HFFc6 (cell line): ENCODE data around the gene NR6A1. TPM values are rescaled to one million over a fixed set of nuclear protein-coding genes. Genes with fewer than 3 reads are reported as not detected.

Experiments used
- DNase-seq: peaks from one replicate; pipeline ENCODE4 v3.0.0-alpha.2; 2018
- H3K27ac Mint-ChIP-seq: 2 replicates; pipeline ENCODE4 v1.8.0; 2020; ENCODE audit warnings: mild to moderate bottlenecking, mixed read lengths
- H3K27me3 Mint-ChIP-seq: 2 replicates; pipeline ENCODE4 v1.8.0; 2021; ENCODE audit warnings: mild to moderate bottlenecking, moderate library complexity, mixed read lengths; ENCODE audit not compliant: insufficient read depth
- H3K36me3 Mint-ChIP-seq: 2 replicates; pipeline ENCODE4 v1.8.0; 2021; ENCODE audit warnings: low read depth, mixed read lengths
- H3K4me1 Mint-ChIP-seq: 2 replicates; pipeline ENCODE4 v1.8.0; 2020; ENCODE audit warnings: low read depth, mixed read lengths
- H3K4me3 Mint-ChIP-seq: 2 replicates; pipeline ENCODE4 v1.8.0; 2020; ENCODE audit warnings: mild to moderate bottlenecking, moderate library complexity, mixed read lengths
- H3K9me3 Mint-ChIP-seq: 2 replicates; pipeline ENCODE4 v1.8.0; 2020; ENCODE audit warnings: mild to moderate bottlenecking, mixed read lengths
- total RNA-seq, 6 experiments: library from RNA; stranded (reverse); fragmentation: NEBNext Ultra II Directional; extraction: Animal tissue kit (Norgen Biotek cat#: 25700); gene quantifications; 2 replicates in 1 of 6; 3 replicates in 5 of 6; pipeline ENCODE4 v1.2.3, GENCODE V29; 2021
- TF ChIP-seq, protein P1 (sequence below): fragments of 200-600 bp; sonication (generic); IDR thresholded peaks from 2 replicates; pipeline ENCODE4 v1.5.0; 2021; ENCODE audit warnings: antibody characterized with exemption, mild to moderate bottlenecking

NR6A1 gene
- total RNA-seq, 6 experiments from 2014 or later = 0.05 to 0.26 (median 0.13) TPM

DNA sequence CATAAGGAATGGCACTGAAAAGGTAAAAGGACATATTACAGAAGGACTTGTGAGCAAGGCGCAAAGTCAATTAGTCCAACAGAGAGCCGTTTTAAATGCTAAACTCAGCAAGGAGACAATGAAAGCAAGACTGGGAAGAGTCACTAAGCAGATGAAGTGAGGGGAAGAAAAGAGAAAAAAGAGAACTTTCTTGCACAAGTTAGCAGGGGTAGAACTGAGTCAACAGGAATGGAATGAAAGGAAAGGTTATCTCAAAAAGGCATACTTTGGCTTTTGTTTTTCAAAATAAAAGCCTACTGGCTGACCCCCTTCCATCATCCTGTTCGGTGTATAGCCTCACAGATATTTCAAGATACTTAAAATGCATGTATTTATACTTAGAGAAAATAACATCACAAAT is 75.0 kb downstream of the NR6A1 start:
- H3K4me3 Mint-ChIP-seq = peak overlapping the region; percentile 77
- peaks cover 25% of the 10 kb centered on the region for H3K36me3 Mint-ChIP-seq
- TF ChIP-seq, protein P1, sequence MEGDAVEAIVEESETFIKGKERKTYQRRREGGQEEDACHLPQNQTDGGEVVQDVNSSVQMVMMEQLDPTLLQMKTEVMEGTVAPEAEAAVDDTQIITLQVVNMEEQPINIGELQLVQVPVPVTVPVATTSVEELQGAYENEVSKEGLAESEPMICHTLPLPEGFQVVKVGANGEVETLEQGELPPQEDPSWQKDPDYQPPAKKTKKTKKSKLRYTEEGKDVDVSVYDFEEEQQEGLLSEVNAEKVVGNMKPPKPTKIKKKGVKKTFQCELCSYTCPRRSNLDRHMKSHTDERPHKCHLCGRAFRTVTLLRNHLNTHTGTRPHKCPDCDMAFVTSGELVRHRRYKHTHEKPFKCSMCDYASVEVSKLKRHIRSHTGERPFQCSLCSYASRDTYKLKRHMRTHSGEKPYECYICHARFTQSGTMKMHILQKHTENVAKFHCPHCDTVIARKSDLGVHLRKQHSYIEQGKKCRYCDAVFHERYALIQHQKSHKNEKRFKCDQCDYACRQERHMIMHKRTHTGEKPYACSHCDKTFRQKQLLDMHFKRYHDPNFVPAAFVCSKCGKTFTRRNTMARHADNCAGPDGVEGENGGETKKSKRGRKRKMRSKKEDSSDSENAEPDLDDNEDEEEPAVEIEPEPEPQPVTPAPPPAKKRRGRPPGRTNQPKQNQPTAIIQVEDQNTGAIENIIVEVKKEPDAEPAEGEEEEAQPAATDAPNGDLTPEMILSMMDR = no peak
- peaks cover 73% of the 10 kb centered on the region for H3K4me1 Mint-ChIP-seq
- no peaks in the 10 kb centered on the region for H3K9me3 Mint-ChIP-seq
- no peaks in the 10 kb centered on the region; the same call in 1 of the 2 replicates for H3K27me3 Mint-ChIP-seq
- DNase-seq = peak; percentile 48
- H3K27ac Mint-ChIP-seq = peak overlapping the region; percentile 95

DNA sequence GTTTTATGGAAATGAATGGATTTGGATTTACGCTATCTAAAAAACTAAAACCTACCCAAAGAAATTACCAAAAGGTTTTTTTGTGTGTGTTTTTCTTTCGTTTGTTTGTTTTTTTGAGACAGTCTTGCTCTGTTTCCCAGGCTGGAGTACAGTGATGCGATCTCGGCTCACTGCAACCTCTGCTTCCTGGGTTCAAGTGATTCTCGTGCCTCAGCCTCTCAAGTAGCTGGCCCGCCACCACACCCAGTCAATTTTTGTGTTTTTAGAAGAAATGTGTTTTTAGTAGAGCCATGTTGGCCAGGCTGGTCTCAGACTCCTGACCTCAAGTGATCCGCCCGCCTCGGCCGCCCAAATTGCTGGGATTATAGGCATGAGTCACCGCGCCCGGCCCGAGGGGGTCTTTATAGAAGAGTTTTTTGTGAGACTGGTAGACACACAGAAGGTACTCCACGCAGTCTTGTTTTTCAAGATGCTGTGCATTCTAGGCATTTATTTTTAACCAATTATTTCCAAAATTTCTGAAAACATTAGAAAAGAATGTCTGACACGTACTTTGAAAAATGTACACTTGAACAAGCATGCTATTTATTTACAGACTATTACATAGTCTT is 75.7 kb downstream of the NR6A1 start:
- TF ChIP-seq, protein P1 = no peak
- peaks cover 76% of the 10 kb centered on the region for H3K4me1 Mint-ChIP-seq
- peaks cover 28% of the 10 kb centered on the region for H3K36me3 Mint-ChIP-seq
- no peaks in the 10 kb centered on the region for H3K9me3 Mint-ChIP-seq
- peak; percentile 79 for DNase-seq
- peak overlapping the region; percentile 77 for H3K4me3 Mint-ChIP-seq
- H3K27me3 Mint-ChIP-seq = no peaks in the 10 kb centered on the region; the same call in 1 of the 2 replicates
- peak overlapping the region; percentile 95 for H3K27ac Mint-ChIP-seq

DNA sequence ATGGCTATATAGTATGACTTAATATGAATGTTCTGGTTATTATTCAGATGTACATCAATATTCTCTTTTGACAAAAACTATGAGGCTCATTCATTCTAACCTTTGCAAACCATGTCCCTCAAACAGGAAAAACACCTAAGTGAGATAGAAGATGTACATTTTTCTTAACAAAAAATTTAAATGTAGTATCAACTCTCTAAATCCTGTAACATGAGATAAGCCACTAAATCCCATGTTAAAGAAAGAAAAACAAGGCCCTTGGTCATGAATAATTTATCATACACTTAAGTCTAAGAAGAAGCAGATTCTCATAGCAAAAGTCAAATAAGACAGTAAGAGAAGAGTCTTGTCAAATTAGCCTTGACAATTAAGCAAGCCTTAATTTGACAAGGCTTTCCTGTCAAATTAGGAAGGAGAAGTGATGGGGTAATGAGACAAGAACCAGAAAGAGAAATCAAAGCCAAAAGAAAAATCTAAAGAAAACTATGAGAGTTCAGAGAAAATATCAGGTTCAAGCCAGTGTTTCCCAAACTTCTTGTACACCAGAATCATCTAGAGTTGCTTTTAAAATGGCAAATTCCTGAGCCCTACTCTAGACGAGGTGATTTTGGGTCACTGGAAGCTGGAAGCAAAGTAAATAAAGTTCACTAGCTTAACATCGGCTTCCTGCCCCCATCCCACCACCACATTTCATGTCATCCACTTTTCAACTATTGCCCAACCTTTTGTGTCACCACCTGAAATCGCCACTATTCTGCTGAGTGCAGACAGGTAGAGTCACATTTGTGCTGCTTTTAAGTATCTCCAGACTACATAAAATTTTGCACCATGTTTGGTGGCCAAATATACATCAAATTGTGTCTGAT is 76.5 kb downstream of the NR6A1 start:
- TF ChIP-seq, protein P1 = no peak
- no peaks in the 10 kb centered on the region; the same call in 1 of the 2 replicates for H3K27me3 Mint-ChIP-seq
- H3K4me3 Mint-ChIP-seq = peak overlapping the region; percentile 77
- H3K27ac Mint-ChIP-seq = peak overlapping the region; percentile 95
- H3K9me3 Mint-ChIP-seq = no peaks in the 10 kb centered on the region
- no peak for DNase-seq
- H3K36me3 Mint-ChIP-seq = peaks cover 31% of the 10 kb centered on the region
- peaks cover 81% of the 10 kb centered on the region for H3K4me1 Mint-ChIP-seq

DNA sequence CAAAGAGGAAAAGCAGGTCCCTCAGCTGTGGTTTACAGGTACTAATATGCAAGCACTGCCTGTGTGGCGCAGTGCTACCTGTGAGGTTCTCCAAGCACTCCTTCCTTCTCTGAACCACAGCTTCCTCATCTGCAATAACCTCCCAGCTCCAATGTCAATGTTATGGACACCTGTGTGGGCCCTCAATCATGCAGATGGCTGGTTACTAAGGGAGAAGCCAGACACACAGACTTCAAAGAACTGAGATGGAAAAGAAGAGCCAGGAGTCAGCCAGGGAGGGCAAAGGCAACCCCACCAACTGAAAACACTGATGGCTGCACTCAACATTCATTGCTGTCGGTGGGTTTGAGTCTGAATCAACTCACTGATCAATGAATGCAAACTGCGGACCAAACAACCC is 77.7 kb downstream of the NR6A1 start:
- Mint-ChIP-seq H3K27me3 (no peaks in the 10 kb centered on the region), H3K9me3 (no peaks in the 10 kb centered on the region), H3K27ac (peak overlapping the region; percentile 51; the same call in 1 of the 2 replicates), H3K36me3 (peaks cover 23% of the 10 kb centered on the region), H3K4me3 (no peak overlapping the region), H3K4me1 (peaks cover 79% of the 10 kb centered on the region)
- DNase-seq = no peak
- TF ChIP-seq, protein P1 = no peak

DNA sequence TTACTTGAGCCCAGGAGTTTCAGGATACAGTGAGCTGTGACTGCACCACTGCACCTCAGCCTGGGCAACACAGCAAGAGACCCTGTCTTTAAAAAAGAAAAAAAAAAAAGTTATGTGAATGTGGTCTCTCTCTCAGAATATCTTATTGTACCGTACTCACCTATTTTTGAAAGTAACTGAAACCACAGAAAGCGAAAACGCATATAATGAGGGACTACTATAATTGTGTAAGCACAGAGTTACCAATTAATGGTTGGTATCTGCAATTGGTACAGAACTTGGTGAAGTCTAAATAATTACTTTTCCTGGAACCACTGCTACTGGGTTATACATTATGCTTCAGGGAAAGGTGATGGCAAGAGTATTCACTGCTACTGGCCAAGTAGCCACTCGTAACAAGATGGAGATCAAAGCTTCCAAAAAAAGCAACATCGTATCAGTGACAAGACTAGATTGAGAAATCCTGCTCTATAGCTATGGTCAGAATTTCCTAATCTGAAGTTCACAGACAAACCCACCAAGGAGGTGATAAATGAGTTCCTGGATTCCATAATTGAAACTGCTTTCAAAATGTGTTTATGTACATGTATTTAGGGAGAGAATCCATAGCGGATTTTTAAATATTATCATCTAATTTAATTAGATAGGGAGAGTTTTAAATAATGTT is 82.7 kb downstream of the NR6A1 start:
- no peak overlapping the region for H3K27ac Mint-ChIP-seq
- no peak for DNase-seq
- H3K27me3 Mint-ChIP-seq = no peaks in the 10 kb centered on the region
- TF ChIP-seq, protein P1 = no peak
- peaks cover 43% of the 10 kb centered on the region for H3K4me1 Mint-ChIP-seq
- H3K9me3 Mint-ChIP-seq = no peaks in the 10 kb centered on the region
- H3K36me3 Mint-ChIP-seq = peaks cover 30% of the 10 kb centered on the region
- no peak overlapping the region for H3K4me3 Mint-ChIP-seq
